Measurements from ENCODE around the gene MSL2. TPM values are rescaled to one million over a fixed set of nuclear protein-coding genes. Genes with fewer than 3 reads are reported as not detected.

The MSL2 gene
- total and polyA plus RNA-seq, 2 donors from 2014 or later: 7.2 to 37.1 TPM

DNA sequence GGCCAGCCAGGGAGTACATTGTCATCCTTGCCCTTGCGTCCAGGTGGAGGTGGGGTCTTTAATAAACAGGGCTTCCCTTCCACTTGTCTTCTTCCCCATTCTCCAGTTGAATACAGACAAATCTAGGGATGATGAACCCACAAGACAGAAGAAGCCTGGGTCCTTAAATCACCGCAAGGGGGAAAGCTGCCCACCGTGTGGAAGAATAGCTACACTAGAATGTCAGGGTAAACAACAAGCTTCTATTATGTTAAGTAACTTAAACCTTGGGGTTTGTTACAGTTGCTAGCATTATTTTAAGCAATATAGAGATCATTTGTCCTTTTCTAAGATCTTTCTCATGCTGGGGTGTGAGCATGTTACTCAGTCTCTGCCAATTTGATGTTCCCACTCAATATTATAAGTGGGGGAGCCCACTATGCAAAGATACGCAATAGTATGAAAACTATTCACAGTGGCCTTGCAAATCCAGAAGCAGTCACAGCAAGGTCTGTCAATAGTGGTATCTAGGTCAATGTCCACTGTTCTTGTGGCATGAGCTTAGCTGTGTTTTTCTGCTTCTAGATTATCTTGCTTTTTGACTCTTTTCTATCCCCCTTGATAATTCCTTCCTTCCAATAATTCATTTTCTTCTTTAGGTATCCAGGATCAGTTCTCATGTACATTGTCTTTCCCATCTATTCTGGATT, 42.0 kb upstream of the MSL2 start:
- Histone ChIP-seq H3K27ac (ENCODE audit: low read depth in 2 of 2, low read length in 2 of 2) (no peak overlapping the region), H3K4me3 (ENCODE audit: low read length in 3 of 3) (no peak overlapping the region), H3K9ac (ENCODE audit: low read length in 3 of 3) (no peak overlapping the region), H3K9me3 (ENCODE audit: control insufficient read depth in 2 of 3, insufficient read depth in 1 of 3, low read length in 3 of 3) (no peaks in the 10 kb centered on the region), H3K36me3 (ENCODE audit: control insufficient read depth in 2 of 3, insufficient read depth in 3 of 3, low read length in 3 of 3) (no peaks in the 10 kb centered on the region), H3K4me1 (ENCODE audit: control insufficient read depth in 2 of 3, insufficient read depth in 2 of 3, low read depth in 1 of 3, low read length in 3 of 3) (no peaks in the 10 kb centered on the region), H3K27me3 (ENCODE audit: control insufficient read depth, insufficient read depth, low read length) (no peaks in the 10 kb centered on the region)
- FAIRE-seq: no peak
- TF ChIP-seq, protein P1, sequence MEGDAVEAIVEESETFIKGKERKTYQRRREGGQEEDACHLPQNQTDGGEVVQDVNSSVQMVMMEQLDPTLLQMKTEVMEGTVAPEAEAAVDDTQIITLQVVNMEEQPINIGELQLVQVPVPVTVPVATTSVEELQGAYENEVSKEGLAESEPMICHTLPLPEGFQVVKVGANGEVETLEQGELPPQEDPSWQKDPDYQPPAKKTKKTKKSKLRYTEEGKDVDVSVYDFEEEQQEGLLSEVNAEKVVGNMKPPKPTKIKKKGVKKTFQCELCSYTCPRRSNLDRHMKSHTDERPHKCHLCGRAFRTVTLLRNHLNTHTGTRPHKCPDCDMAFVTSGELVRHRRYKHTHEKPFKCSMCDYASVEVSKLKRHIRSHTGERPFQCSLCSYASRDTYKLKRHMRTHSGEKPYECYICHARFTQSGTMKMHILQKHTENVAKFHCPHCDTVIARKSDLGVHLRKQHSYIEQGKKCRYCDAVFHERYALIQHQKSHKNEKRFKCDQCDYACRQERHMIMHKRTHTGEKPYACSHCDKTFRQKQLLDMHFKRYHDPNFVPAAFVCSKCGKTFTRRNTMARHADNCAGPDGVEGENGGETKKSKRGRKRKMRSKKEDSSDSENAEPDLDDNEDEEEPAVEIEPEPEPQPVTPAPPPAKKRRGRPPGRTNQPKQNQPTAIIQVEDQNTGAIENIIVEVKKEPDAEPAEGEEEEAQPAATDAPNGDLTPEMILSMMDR (IDR thresholded peaks at IDR 0.05; ENCODE audit: borderline replicate concordance, extremely low read depth, insufficient read depth): no peak
- no peak for DNase-seq
- intact Hi-C loops (cut with DNase I): no loop called here

DNA sequence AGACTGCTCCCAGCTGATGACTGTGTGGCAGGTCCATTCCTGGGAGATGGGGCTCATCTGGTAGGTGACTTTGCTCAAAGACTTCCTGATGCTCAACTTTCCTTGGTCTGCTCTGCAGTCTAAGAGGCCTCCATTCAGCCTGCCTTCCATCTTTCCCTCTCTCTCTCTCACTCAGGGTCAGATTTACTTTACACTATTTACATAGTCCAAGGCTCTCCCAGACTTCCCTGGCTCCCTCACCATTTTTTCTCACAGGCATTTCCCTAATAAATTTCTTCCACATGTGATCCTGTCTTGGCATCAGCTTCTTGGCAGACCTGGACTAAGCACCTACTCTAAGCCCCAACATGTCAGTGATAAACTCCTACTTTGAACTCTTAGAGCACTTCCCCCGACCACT, 41.0 kb upstream of the MSL2 start:
- no peak for DNase-seq

DNA sequence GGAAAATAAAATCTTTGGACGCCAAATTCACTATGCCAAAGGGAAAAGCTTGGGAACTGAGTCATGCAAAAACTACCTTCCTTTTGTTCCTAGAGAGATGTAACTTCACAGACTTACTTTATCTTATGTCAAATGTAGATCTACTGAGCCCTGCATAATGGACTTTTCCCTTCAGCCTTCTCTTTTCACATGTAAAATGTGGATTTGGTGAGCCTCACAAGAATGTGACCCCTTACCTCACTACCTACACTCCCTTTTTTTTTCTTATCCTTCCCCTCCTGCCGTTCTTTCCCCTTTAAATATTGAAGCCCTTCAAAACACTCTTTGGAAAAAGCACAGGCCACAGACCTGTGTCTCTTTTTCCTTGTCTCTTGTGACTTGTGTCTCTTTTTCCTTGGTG, 40.0 kb upstream of the MSL2 start:
- H3K4me1 ChIP-seq (ENCODE audit: control insufficient read depth in 2 of 3, insufficient read depth in 2 of 3, low read depth in 1 of 3, low read length in 3 of 3): no peaks in the 10 kb centered on the region
- H3K27me3 ChIP-seq (ENCODE audit: control insufficient read depth, insufficient read depth, low read length): no peaks in the 10 kb centered on the region
- H3K9me3 ChIP-seq (ENCODE audit: control insufficient read depth in 2 of 3, insufficient read depth in 1 of 3, low read length in 3 of 3): no peaks in the 10 kb centered on the region
- no peak for FAIRE-seq
- DNase-seq: no peak
- H3K27ac ChIP-seq (ENCODE audit: low read depth in 2 of 2, low read length in 2 of 2): no peak overlapping the region
- H3K36me3 ChIP-seq (ENCODE audit: control insufficient read depth in 2 of 3, insufficient read depth in 3 of 3, low read length in 3 of 3): no peaks in the 10 kb centered on the region
- intact Hi-C loops (cut with DNase I): no loop called here
- no peak overlapping the region for H3K4me3 ChIP-seq (ENCODE audit: low read length in 3 of 3)
- H3K9ac ChIP-seq (ENCODE audit: low read length in 3 of 3): no peak overlapping the region
- TF ChIP-seq, protein P1 (IDR thresholded peaks at IDR 0.05; ENCODE audit: borderline replicate concordance, extremely low read depth, insufficient read depth): no peak

More for the DNA sequence above, 41.0 kb upstream of the MSL2 start:
- Histone ChIP-seq H3K27me3 (ENCODE audit: control insufficient read depth, insufficient read depth, low read length) (no peaks in the 10 kb centered on the region), H3K9ac (ENCODE audit: low read length in 3 of 3) (no peak overlapping the region), H3K4me3 (ENCODE audit: low read length in 3 of 3) (no peak overlapping the region), H3K36me3 (ENCODE audit: control insufficient read depth in 2 of 3, insufficient read depth in 3 of 3, low read length in 3 of 3) (no peaks in the 10 kb centered on the region), H3K4me1 (ENCODE audit: control insufficient read depth in 2 of 3, insufficient read depth in 2 of 3, low read depth in 1 of 3, low read length in 3 of 3) (no peaks in the 10 kb centered on the region), H3K27ac (ENCODE audit: low read depth in 2 of 2, low read length in 2 of 2) (no peak overlapping the region), H3K9me3 (ENCODE audit: control insufficient read depth in 2 of 3, insufficient read depth in 1 of 3, low read length in 3 of 3) (no peaks in the 10 kb centered on the region)
- FAIRE-seq: no peak
- intact Hi-C loops (cut with DNase I): no loop called here
- TF ChIP-seq, protein P1 (IDR thresholded peaks at IDR 0.05; ENCODE audit: borderline replicate concordance, extremely low read depth, insufficient read depth): no peak

DNA sequence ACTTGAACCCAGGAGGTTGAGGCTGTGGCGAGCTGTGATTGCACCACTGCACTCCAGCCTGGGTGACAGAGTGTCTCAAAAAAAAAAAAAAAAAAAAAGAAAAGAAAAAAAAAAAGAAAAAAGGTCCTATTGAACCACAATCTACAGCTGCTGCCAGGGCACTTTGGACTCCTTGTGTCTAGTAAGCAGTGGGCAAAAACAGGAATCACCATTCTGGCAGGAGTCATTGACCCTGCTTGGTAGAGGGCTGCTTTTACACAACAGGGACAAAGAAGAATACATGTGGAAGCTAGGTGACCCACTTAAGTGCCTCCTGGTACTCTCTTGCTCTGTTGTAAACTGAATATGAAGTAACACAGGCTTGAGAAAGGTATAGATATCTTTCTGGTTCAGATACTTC, 39.4 kb upstream of the MSL2 start:
- Histone ChIP-seq H3K27me3 (ENCODE audit: control insufficient read depth, insufficient read depth, low read length) (no peaks in the 10 kb centered on the region), H3K36me3 (ENCODE audit: control insufficient read depth in 2 of 3, insufficient read depth in 3 of 3, low read length in 3 of 3) (no peaks in the 10 kb centered on the region), H3K27ac (ENCODE audit: low read depth in 2 of 2, low read length in 2 of 2) (no peak overlapping the region), H3K4me3 (ENCODE audit: low read length in 3 of 3) (no peak overlapping the region), H3K9ac (ENCODE audit: low read length in 3 of 3) (no peak overlapping the region), H3K4me1 (ENCODE audit: control insufficient read depth in 2 of 3, insufficient read depth in 2 of 3, low read depth in 1 of 3, low read length in 3 of 3) (no peaks in the 10 kb centered on the region), H3K9me3 (ENCODE audit: control insufficient read depth in 2 of 3, insufficient read depth in 1 of 3, low read length in 3 of 3) (no peaks in the 10 kb centered on the region)
- FAIRE-seq (no peak), DNase-seq (no peak)
- TF ChIP-seq, protein P1 (IDR thresholded peaks at IDR 0.05; ENCODE audit: borderline replicate concordance, extremely low read depth, insufficient read depth): no peak
- intact Hi-C loops (cut with DNase I): no loop called here

All from kidney (tissue), 14 donors.